B cell (primary cell): ENCODE data around the gene PGP.

Experiments used
- EZH2 ChIP-seq: IDR thresholded peaks from 2 replicates; pipeline ENCODE4 v1.6.1; 2012; ENCODE audit warnings: borderline replicate concordance, low read depth, mild to moderate bottlenecking, moderate library complexity, low read length; ENCODE audit not compliant: insufficient read depth, poor library complexity, severe bottlenecking
- TF ChIP-seq, protein P1 (sequence below): fragments of 200-600 bp; IDR thresholded peaks from one replicate; pipeline ENCODE4 v1.8.0; 2022; ENCODE audit warnings: antibody characterized with exemption, mild to moderate bottlenecking

DNA sequence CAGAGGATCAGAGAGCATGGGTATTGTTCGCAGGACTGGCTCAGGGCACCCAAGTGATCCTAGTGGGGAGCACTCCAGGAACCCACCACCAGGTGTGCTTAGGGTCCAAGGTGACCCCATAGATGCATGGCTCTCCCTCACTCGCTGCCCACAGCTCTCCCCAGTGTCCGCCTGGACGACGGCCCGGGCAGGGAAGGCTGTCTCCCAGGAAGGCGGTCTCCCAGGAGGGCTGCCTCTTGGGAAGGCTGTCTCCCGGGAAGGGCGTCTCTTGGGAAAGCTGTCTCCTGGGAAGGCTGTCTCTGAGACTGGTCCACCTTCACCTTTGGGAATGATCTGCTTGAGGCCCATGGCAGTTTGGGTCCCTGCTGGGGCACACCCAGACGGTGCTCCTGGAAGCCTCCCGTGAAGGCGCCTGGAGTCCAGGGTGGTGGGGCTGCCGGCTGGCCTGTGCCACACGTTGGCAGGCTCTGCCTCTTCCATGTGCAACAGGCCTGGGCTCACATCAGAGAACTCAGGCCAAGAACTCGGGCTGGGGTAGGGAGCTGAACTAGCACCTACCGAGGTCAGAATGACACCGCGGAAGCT is 31.8 kb upstream of the PGP start:
- TF ChIP-seq, protein P1, sequence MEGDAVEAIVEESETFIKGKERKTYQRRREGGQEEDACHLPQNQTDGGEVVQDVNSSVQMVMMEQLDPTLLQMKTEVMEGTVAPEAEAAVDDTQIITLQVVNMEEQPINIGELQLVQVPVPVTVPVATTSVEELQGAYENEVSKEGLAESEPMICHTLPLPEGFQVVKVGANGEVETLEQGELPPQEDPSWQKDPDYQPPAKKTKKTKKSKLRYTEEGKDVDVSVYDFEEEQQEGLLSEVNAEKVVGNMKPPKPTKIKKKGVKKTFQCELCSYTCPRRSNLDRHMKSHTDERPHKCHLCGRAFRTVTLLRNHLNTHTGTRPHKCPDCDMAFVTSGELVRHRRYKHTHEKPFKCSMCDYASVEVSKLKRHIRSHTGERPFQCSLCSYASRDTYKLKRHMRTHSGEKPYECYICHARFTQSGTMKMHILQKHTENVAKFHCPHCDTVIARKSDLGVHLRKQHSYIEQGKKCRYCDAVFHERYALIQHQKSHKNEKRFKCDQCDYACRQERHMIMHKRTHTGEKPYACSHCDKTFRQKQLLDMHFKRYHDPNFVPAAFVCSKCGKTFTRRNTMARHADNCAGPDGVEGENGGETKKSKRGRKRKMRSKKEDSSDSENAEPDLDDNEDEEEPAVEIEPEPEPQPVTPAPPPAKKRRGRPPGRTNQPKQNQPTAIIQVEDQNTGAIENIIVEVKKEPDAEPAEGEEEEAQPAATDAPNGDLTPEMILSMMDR = no peak
- no peak for TF ChIP-seq EZH2
